RPMI7951 (cell line): ENCODE data around the gene MYO7A. TPM values are rescaled to one million over a fixed set of nuclear protein-coding genes. Genes with fewer than 3 reads are reported as not detected.

Source experiments
- DNase-seq: peaks from one replicate; pipeline ENCODE4 v3.0.0-alpha.2; 2012; ENCODE audit warnings: low read depth
- total RNA-seq: library from RNA; depleted of rRNA; stranded (reverse); fragments of >200 nt; shearing (Covaris generic); gene quantifications from 2 replicates; pipeline ENCODE4 v1.2.3, GENCODE V29; 2014

The MYO7A gene
- total RNA-seq, 1 experiment from 2014 or later, result 0.36 TPM

GRCh38 chr11:77127235-77127911 lies 673 bp upstream of the MYO7A start:
- peak; percentile 42 for DNase-seq

DNA sequence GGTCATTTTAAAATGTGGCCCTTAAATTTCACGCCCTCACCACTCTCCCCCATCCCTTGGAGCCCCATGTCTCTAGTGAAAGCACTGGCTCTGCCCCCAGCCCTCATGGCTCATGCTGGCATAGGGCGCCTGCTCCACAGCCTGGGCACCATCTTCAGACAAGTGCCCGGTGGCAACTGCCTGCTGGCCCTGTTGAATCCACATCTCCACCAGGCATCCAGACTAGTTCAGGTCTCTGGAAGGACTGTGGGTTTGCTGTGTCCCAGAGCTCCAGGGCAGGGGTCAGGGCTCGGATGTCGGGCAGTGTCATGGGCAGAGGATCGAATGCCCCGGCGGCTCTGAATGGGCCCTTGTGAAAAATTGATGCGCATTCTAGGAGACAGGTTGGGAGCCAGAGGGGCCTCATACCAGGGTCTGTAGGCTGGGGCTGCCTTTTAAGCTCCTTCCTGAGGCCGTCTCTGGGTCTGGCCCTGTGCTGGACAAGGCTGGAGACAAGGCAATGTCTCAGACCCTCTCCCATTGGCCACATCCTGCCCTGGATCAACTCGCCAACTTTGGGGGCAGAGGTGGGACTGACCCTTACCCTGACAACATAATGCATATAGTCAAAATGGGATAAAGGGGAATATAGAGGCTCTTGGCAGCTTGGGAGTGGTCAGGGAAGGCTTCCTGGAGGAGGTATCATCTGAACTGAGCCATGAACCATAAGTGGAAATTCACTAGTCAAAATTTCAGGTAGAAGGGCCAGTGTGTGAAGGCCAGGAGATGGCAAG lies 1.2 kb downstream of the MYO7A start:
- no peak for DNase-seq

- DNase-seq, result no peak
Measured at GRCh38 chr11:77129842-77130756, 2.1 kb downstream of the MYO7A start.

GRCh38 chr11:77130763-77131513 lies 2.9 kb downstream of the MYO7A start:
- peak; percentile 66 for DNase-seq

- DNase-seq, result no peak
Measured at GRCh38 chr11:77131560-77131959, 3.5 kb downstream of the MYO7A start.

- no peak for DNase-seq
Measured at GRCh38 chr11:77135069-77135468, 7.0 kb downstream of the MYO7A start.

GRCh38 chr11:77136074-77136473 lies 8.0 kb downstream of the MYO7A start:
- peak; percentile 57 for DNase-seq

DNA sequence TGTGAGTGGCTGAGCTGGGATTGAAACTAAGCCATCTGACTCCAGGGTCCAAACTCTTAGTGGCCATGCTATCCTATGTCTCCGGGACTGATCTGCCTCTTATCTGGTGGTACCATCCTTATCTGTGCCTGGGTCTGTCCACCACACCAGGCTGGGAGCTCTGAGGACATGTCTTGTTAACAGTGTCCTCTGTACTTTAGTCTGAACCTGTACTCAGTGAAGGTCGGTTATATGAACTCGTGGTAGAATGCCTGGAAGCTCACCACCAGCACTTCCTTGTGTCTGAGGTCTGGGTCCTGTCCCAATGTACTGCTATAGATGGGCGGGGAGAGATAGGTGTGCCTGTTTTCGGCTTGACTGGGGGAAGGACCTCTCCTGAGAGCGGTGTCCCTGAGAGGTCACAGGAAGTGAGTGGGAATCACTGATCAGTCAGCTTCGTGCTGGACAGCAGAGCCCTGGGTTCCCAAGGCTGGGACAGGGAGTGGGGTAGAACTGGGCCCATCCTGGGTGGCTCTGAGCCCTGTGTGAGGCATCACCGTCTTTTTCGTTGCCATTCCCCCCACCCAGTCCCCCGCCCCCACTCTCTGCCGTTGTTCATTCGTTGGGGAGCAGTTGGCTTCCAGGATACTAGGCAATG lies 8.9 kb downstream of the MYO7A start:
- DNase-seq, result no peak

DNA sequence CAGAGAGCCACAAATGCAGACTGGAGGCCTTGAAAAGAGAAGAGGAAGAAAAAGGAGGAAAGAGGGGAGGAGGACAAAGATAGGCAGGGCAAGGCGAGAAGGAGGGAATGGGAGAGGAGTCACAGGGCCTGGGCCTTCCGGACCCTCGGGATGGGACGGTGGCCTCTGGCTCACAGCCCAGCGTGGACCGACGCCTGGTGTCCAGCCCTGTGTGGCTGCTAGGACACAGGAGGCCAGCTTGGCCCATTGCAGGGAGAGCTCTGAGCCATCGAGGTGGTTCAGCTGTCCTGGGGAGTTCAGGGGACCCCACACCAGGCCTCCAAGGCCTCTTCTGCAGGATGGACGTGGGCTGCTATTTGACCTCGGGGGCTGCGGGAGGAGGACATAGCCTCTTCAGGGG lies 9.4 kb downstream of the MYO7A start:
- no peak for DNase-seq

DNA sequence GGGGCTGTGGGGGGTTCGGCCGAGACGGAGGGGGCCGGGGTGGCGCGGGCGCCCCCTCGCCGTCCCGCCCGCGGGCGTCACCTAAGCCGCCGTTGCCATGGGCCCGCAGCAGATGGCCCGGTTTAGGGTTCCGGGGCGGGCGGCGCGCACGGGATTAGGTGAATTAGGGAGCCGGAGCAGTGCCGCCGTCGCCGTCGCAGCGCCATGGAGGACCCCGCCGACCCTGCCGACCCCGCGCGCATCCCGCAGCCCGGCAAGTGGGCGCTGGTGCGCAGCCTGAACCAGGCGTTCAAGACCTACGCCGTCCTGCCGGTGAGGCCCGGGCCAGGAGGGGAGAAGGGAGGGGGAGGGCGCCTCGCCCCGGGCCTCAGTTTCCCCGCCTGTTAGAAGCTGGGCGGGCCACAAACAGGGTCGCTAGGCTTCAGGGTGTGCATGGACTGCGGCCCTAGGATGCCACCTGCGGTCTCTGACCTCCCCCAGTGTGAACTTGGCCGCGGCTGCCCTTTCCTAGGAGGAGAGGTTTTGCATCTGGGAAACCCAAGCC lies 10.1 kb downstream of the MYO7A start:
- no peak for DNase-seq

- DNase-seq, result no peak
Measured at GRCh38 chr11:77139201-77139600, 11.2 kb downstream of the MYO7A start.

GRCh38 chr11:77140231-77140851 lies 12.3 kb downstream of the MYO7A start:
- peak; percentile 89 for DNase-seq

DNA sequence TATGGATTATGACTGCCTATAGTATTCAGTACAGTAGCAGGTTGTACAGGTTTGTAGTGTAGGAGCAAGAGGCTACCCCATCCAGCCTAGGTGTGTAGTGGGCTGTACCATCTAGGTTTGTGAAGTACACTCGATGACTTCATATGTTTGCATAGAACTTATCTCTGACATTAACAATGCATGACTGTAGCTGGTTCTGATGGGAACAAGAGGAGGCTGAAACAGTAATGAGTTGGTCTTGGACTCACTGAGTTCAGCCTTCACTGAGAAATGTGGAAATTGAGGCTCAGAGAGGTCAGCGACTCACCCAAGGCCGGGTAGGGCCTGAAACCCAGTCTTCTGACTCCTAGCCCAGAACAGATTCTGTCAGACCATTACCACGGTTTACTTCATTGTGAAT lies 13.0 kb downstream of the MYO7A start:
- DNase-seq, result no peak

DNA sequence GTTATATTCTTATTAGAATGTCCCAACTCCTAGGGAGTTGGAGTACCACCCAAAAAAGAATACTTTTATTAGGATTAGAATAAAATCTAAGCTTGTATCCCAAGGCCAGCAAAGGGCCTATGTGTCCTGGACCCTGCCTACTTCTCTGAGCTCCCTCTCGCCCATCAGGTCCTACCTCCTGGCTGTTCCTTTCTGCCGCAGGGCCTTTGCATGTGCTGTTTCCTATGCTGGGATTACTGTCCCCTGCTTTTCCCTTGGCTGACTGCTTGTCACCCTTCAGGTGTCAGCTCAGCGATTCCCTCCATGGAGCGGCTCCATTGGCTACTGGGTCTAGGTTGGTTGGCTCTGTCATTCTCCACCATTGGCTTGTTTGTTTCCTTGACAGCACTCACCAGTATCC lies 13.4 kb downstream of the MYO7A start:
- no peak for DNase-seq

GRCh38 chr11:77142091-77142975 lies 14.3 kb downstream of the MYO7A start:
- DNase-seq, result peak; percentile 42

DNA sequence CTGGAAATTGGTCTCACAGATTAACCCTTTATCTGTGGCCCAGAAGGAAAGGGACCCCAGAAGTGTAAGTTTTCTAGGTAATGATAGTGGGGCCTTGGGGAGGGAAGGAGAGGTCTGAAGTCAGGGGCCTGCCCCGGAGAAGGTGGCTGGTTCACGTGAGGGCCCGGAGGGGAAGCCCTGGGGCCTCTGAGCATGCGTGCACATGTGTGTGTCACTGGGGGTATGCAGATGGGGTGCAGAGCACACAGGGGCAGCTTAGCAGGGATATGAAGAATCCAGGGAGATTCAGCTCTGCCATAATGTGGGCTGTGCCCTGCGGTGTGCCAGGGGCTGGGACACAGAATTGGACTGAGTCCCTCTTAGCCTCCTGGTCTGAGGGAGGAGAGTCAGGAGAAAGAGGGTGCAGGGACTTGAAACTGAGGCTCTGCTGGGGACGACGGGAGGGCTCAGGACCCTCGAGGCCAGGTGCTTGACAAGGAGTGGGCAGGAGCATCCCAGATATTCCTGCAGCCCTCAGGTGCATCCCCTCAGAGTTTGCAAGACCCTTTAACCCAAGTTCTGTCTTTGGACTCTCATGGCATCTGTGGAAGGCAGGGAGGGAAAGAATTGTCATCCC lies 15.5 kb downstream of the MYO7A start:
- DNase-seq, result no peak

DNA sequence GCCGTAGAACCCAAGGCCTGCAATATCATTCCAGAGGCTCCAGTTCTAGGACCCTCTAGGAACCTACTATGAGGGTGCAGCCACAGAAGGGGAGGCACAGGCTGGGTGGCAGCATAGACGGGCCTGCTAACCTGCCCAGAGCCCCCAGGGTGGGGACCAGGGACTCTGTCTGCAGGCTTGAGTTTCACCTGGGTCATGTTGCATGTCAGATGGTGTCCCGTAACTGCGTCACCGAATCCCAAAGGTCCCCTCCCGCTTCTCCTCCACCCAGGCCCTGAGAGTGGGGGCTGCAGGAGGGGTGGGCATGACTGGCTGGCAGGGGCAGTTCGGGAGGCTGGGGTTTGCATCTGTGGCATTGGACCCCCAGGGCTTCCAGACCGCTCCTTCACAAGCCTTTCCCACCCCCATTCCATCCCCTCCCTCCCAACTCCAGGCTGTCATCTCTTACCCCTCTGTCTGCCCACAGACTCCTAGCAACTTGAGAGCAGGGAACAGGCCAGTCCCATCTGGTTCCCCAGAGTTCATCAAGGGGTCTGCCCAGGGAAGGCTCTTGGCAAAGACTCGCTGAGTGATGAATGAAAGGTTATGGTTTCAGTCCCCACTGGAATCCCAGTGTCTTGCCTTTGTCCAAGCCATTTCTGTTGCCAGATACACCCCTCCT lies 16.3 kb downstream of the MYO7A start:
- DNase-seq, result no peak

DNA sequence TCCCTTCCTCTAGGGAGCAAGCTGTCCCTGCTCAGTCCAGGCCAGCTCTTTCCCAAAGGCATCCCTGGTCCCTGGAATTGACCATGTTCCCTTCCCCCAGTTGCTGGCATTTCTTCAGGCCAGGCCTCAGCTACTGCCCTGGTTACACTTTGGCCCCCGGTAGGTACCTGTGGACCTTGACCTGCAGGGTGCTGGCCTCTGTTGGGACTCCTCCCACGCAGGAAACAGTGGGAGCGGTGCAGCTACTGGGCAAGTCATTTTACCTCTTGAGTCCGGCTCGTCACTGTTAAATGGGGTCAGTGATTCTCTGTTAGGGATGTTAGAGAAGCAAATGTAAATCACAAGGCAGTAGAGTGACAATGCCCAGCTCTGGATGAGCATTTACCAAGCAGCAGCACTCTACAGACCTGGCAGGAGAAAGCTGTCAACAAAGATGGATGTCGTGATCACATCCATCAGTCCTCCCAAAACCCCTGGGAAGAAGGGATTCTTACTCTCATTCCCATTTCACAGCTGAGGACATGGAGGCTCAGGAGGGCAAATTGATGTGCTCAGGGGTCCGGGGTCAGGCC lies 16.9 kb downstream of the MYO7A start:
- DNase-seq, result no peak
